IMR-90 (cell line): ENCODE results near the gene PLCB4. TPM values are rescaled to one million over a fixed set of nuclear protein-coding genes. Genes with fewer than 3 reads are reported as not detected.

Experiments used
- ATAC-seq: fragments of 200-7000 bp; cut with Tn5 transposase; 2 replicates; pipeline ENCODE4 v1.9.1; 2020; ENCODE audit warnings: low read depth, mild to moderate bottlenecking, moderate library complexity
- BruUV-seq: library from RNA; stranded (reverse); fragments of 400-500 nt; replicated peaks from 2 replicates; lab custom pipeline; 2021; lab: Mats Ljungman, UMichigan
- CTCF ChIA-PET: fragments of 300-600 bp; formaldehyde crosslinking; extraction: SDS; loops from one replicate; lab custom pipeline; 2021; ENCODE audit warnings: antibody characterized with exemption; lab: Yijun Ruan, JAX
- POLR2A ChIA-PET: fragments of 300-600 bp; sonication (Branson Sonifier 250); formaldehyde crosslinking; loops from one replicate; lab custom pipeline; 2022; ENCODE audit warnings: antibody characterized with exemption; ENCODE audit not compliant: unreplicated experiment; lab: Charles Lee
- DNase-seq: peaks from one replicate; pipeline ENCODE4 v3.0.0; 2013
- H2AFZ ChIP-seq: replicated peaks from 2 replicates; pipeline ENCODE3; 2013; ENCODE audit warnings: low read length, mild to moderate bottlenecking; ENCODE audit not compliant: poor library complexity
- H2AK5ac ChIP-seq: 2 replicates; pipeline ENCODE4 v1.6.1; 2013; ENCODE audit warnings: low read depth, low read length, inconsistent platforms
- H2AK9ac ChIP-seq: replicated peaks from 2 replicates; pipeline ENCODE3; 2013; ENCODE audit warnings: mild to moderate bottlenecking, low read depth, low read length, moderate library complexity; ENCODE audit not compliant: poor library complexity
- H2BK120ac ChIP-seq: 2 replicates; pipeline ENCODE4 v1.6.1; 2013; ENCODE audit warnings: low read depth, low read length, inconsistent platforms
- H2BK15ac ChIP-seq: 3 replicates; pipeline ENCODE4 v1.6.1; 2013; ENCODE audit warnings: low read depth, low read length, inconsistent platforms
- H2BK20ac ChIP-seq: 2 replicates; pipeline ENCODE4 v1.6.1; 2013; ENCODE audit warnings: low read depth, mild to moderate bottlenecking, inconsistent platforms, low read length, moderate library complexity
- H2BK5ac ChIP-seq: 2 replicates; pipeline ENCODE4 v1.6.1; 2013; ENCODE audit warnings: mild to moderate bottlenecking, low read depth, low read length, inconsistent platforms; ENCODE audit not compliant: poor library complexity, severe bottlenecking
- H3K14ac ChIP-seq: replicated peaks from 2 replicates; pipeline ENCODE4 v1.6.1; 2013; ENCODE audit warnings: low read depth, low read length, inconsistent platforms
- H3K18ac ChIP-seq: 2 replicates; pipeline ENCODE4 v1.6.1; 2013; ENCODE audit warnings: low read depth, low read length, control low read depth
- H3K23ac ChIP-seq: 2 replicates; pipeline ENCODE4 v1.6.1; 2013; ENCODE audit warnings: low read depth, low read length, inconsistent platforms
- H3K27ac ChIP-seq: 2 replicates; pipeline ENCODE4 v1.5.1; 2013; ENCODE audit warnings: mild to moderate bottlenecking, control low read depth, low read length; ENCODE audit not compliant: insufficient read depth
- H3K27me3 ChIP-seq: 2 replicates; pipeline ENCODE4 v1.6.1; 2013; ENCODE audit warnings: low read length; ENCODE audit not compliant: control insufficient read depth, insufficient read depth
- H3K36me3 ChIP-seq: 2 replicates; pipeline ENCODE4 v1.6.1; 2013; ENCODE audit warnings: low read length, mixed read lengths; ENCODE audit not compliant: control insufficient read depth, insufficient read depth
- H3K4ac ChIP-seq: 2 replicates; pipeline ENCODE4 v1.6.1; 2013; ENCODE audit warnings: low read depth, low read length, inconsistent platforms
- H3K4me1 ChIP-seq: 2 replicates; pipeline ENCODE4 v1.6.1; 2013; ENCODE audit warnings: low read length, mixed read lengths; ENCODE audit not compliant: control insufficient read depth, insufficient read depth
- H3K4me2 ChIP-seq: 2 replicates; pipeline ENCODE4 v1.6.1; 2013; ENCODE audit warnings: low read depth, mild to moderate bottlenecking, control low read depth, low read length, moderate library complexity
- H3K4me3 ChIP-seq: 2 replicates; pipeline ENCODE4 v1.5.1; 2013; ENCODE audit warnings: low read depth, mild to moderate bottlenecking, control low read depth, low read length, moderate library complexity; ENCODE audit not compliant: insufficient read depth
- H3K56ac ChIP-seq: 2 replicates; pipeline ENCODE4 v1.6.1; 2013; ENCODE audit warnings: low read length, inconsistent platforms; ENCODE audit not compliant: insufficient read depth; ENCODE audit errors: extremely low read depth
- H3K79me1 ChIP-seq, 2 experiments: 2 replicates each; pipeline ENCODE4 v1.6.1; 2013; ENCODE audit warnings: low read length in 2 of 2, inconsistent platforms in 1 of 2, low read depth in 1 of 2
- H3K9ac ChIP-seq: 2 replicates; pipeline ENCODE4 v1.6.1; 2013; ENCODE audit warnings: low read depth, low read length, control low read depth
- H3K9me1 ChIP-seq: 2 replicates; pipeline ENCODE4 v1.6.1; 2013; ENCODE audit warnings: low read length, inconsistent platforms; ENCODE audit not compliant: insufficient read depth
- H3K9me3 ChIP-seq: 2 replicates; pipeline ENCODE4 v1.6.1; 2013; ENCODE audit warnings: low read length; ENCODE audit not compliant: control insufficient read depth, insufficient read depth
- H4K20me1 ChIP-seq: 2 replicates; pipeline ENCODE4 v1.6.1; 2013; ENCODE audit warnings: low read length, inconsistent platforms; ENCODE audit not compliant: insufficient read depth
- H4K5ac ChIP-seq: 2 replicates; pipeline ENCODE4 v1.6.1; 2013; ENCODE audit warnings: mild to moderate bottlenecking, low read depth, low read length, control low read depth
- H4K8ac ChIP-seq, 2 experiments: 2 replicates each; pipeline ENCODE4 v1.6.1; 2013; ENCODE audit warnings: low read depth in 2 of 2, low read length in 2 of 2, control low read depth in 1 of 2, inconsistent platforms in 1 of 2
- H4K91ac ChIP-seq: 2 replicates; pipeline ENCODE4 v1.6.1; 2013; ENCODE audit warnings: low read depth, low read length, inconsistent platforms; ENCODE audit not compliant: insufficient read depth
- RAD21 ChIP-seq: IDR thresholded peaks from 2 replicates; pipeline ENCODE4 v1.6.1; 2012; ENCODE audit warnings: low read length, improper control_type of control experiment
- SMC3 ChIP-seq: fragments of 150-350 bp; IDR thresholded peaks from 2 replicates; pipeline ENCODE4 v1.6.1; 2016; ENCODE audit warnings: low read depth, mild to moderate bottlenecking, antibody characterized with exemption, low read length, moderate library complexity
- WGBS, 2 experiments: methylation state at CpG; one replicate each; pipeline versions ENCODE4 v1.1.5 to v1.1.7; 2013; ENCODE audit warnings: missing lambda C conversion rate in 2 of 2; ENCODE audit not compliant: insufficient read length in 1 of 2; ENCODE audit errors: extremely low coverage in 2 of 2; 5-methylcytosine and 5-hydroxymethylcytosine counted together
- dilution Hi-C: fragments of 300-500 bp; cut with HindIII; formaldehyde crosslinking; loops from one replicate; pipeline ENCODE4 v1.14.3; 2018; ENCODE audit warnings: low sequenced_read_pairs; ENCODE audit not compliant: unreplicated experiment
- in situ Hi-C: fragments of 300-500 bp; cut with MboI; formaldehyde crosslinking; loops from 3 replicates; pipeline ENCODE4 v1.14.3; 2019; ENCODE audit warnings: low sequenced_read_pairs, inconsistent platforms, mixed read lengths
- intact Hi-C: fragments of 100-400 bp; cut with micrococcal nuclease; formaldehyde crosslinking; loops from 2 replicates; pipeline ENCODE4 v1.10.0; 2022
- polyA plus RNA-seq, 3 experiments: library from polyadenylated mRNA; depleted of rRNA; stranded (reverse); fragments of >200 nt; gene quantifications; 2 replicates each; pipeline ENCODE4 v1.2.3, GENCODE V29; 2012; ENCODE audit warnings: low replicate concordance in 1 of 3
- total RNA-seq: library from RNA; depleted of rRNA; stranded (reverse); fragments of >200 nt; gene quantifications from 2 replicates; pipeline ENCODE4 v1.2.3, GENCODE V29; 2012

PLCB4 gene
- total and polyA plus RNA-seq, 2 of the 4 experiments (the other 2 are of a cell fraction): 12.5 to 24.0 TPM

DNA sequence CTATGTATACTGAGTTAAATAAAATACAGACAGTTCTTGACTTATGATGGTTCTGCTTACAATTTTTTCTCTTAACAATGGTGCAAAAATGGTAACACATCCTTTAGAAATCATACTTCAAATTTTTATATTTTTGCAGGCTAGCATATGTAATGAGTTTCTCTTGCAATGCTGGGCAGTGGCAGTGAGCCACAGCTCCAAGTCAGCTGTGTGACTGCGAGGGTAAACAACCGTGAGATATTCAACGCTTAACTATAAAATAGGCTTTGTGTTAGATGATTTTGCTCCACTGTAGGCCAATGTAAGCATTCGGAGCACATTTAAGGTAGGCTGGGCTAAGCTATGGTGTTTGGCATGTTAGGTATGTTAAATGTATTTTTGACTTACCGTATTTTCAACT lies 136.1 kb downstream of the PLCB4 start:
- no peak overlapping the region for H3K56ac ChIP-seq
- H3K23ac ChIP-seq: no peak overlapping the region
- CTCF ChIA-PET: interaction anchor here (0.7 kb wide), 1 partner anchor 18 kb away, joined by 3 read pairs; no protein-coding TSS in a partner anchor
- peaks cover 16% of the 10 kb centered on the region for H3K4me1 ChIP-seq
- peaks cover 7% of the 10 kb centered on the region; the same call in 1 of the 2 replicates for H4K20me1 ChIP-seq
- BruUV-seq: no TSS peak
- H3K9ac ChIP-seq: no peak overlapping the region
- no peak overlapping the region for H2AK5ac ChIP-seq
- in situ Hi-C loops: no loop called here
- H3K27ac ChIP-seq: no peak overlapping the region
- H3K4me3 ChIP-seq: no peak overlapping the region
- H2AK9ac ChIP-seq: no peak overlapping the region
- H3K4ac ChIP-seq: no peak overlapping the region
- H2BK120ac ChIP-seq: no peak overlapping the region
- no peak overlapping the region for H2BK5ac ChIP-seq
- H3K36me3 ChIP-seq: no peaks in the 10 kb centered on the region; the same call in 1 of the 2 replicates
- H3K27me3 ChIP-seq: no peaks in the 10 kb centered on the region
- H2AFZ ChIP-seq: no peak overlapping the region
- peaks cover 33 to 74% of the 10 kb centered on the region in 2 experiments for H3K79me1 ChIP-seq
- H3K9me1 ChIP-seq: peaks cover 8% of the 10 kb centered on the region
- 85% methylated on average over 2 of the region's 5 CpGs; no CpG with 5 or more reads in 1 of the 2 experiments for WGBS, 2 experiments
- DNase-seq (no peak), ATAC-seq (no peak)
- TF ChIP-seq RAD21: no peak
- no peak for TF ChIP-seq SMC3
- H2BK15ac ChIP-seq: no peak overlapping the region
- no peak overlapping the region for H3K18ac ChIP-seq
- dilution Hi-C loops: no loop called here
- no peak overlapping the region; the same call in 1 of the 2 replicates for H2BK20ac ChIP-seq
- intact Hi-C loops: no loop called here
- no peak overlapping the region for H4K5ac ChIP-seq
- POLR2A ChIA-PET: no interaction called here
- H3K9me3 ChIP-seq: no peaks in the 10 kb centered on the region
- no peak overlapping the region for H3K4me2 ChIP-seq
- H4K8ac ChIP-seq: no peak overlapping the region
- H3K14ac ChIP-seq: no peak overlapping the region
- no peak overlapping the region for H4K91ac ChIP-seq
